ENCODE measurements around the gene FOXF1. TPM values are rescaled to one million over a fixed set of nuclear protein-coding genes. Genes with fewer than 3 reads are reported as not detected.

FOXF1 gene
- total RNA-seq, 6 experiments from 2014 or later: 0.58 to 1.6 (median 1.2) TPM

GRCh38 chr16:86500708-86501510 is 9.4 kb upstream of the FOXF1 start:
- intact Hi-C loops (cut with DNase I): no loop called here
- no peak for TF ChIP-seq POLR2A (IDR thresholded peaks at IDR 0.05)
- H3K27me3 ChIP-seq: peaks cover 0 to 39% of the 10 kb centered on the region in 2 donors
- WGBS (ENCODE audit: insufficient coverage, low coverage, low lambda C conversion rate, missing lambda C conversion rate): 3% methylated on average over 5 of the region's 13 CpGs
- DNase-seq (no peak), ATAC-seq (no peak)
- no peak overlapping the region for H3K4me3 ChIP-seq
- no peak overlapping the region for H3K27ac ChIP-seq
- H3K4me1 ChIP-seq: no peaks in the 10 kb centered on the region
- no peaks in the 10 kb centered on the region for H3K36me3 ChIP-seq
- H3K9me3 ChIP-seq: no peaks in the 10 kb centered on the region

- no peaks in the 10 kb centered on the region for H3K36me3 ChIP-seq
- intact Hi-C loops (cut with DNase I): no loop called here
Observed at GRCh38 chr16:86501989-86502855, 8.1 kb upstream of the FOXF1 start.

GRCh38 chr16:86502856-86503748 is 7.2 kb upstream of the FOXF1 start:
- no peak for DNase-seq
- 9% methylated on average over 22 of the region's 22 CpGs for WGBS (ENCODE audit: insufficient coverage, low coverage, low lambda C conversion rate, missing lambda C conversion rate)
- intact Hi-C loops (cut with DNase I): no loop called here
- Histone ChIP-seq H3K27ac (no peak overlapping the region), H3K4me1 (peaks cover 0 to under 1% (median 0%) of the 10 kb centered on the region in 4 donors), H3K27me3 (peaks cover 0 to 45% of the 10 kb centered on the region in 2 donors), H3K4me3 (no peak overlapping the region), H3K36me3 (no peaks in the 10 kb centered on the region), H3K9me3 (no peaks in the 10 kb centered on the region)
- no peak for ATAC-seq
- TF ChIP-seq POLR2A (IDR thresholded peaks at IDR 0.05) (no peak), CTCF (IDR thresholded peaks at IDR 0.05) (no peak)

More at GRCh38 chr16:86501989-86502855, 8.1 kb upstream of the FOXF1 start:
- no peak for DNase-seq
- Histone ChIP-seq H3K27me3 (peaks cover 0 to 38% of the 10 kb centered on the region in 2 donors), H3K9me3 (no peaks in the 10 kb centered on the region), H3K27ac (no peak overlapping the region), H3K4me3 (no peak overlapping the region), H3K4me1 (no peaks in the 10 kb centered on the region)
- TF ChIP-seq CTCF (IDR thresholded peaks at IDR 0.05) (no peak), POLR2A (IDR thresholded peaks at IDR 0.05) (no peak)
- no peak for ATAC-seq
- 15% methylated on average over 19 of the region's 19 CpGs for WGBS (ENCODE audit: insufficient coverage, low coverage, low lambda C conversion rate, missing lambda C conversion rate)

- Histone ChIP-seq H3K27me3 (peaks cover 0 to 45% of the 10 kb centered on the region in 2 donors), H3K4me3 (no peak overlapping the region), H3K4me1 (peaks cover 0 to 7% (median 0%) of the 10 kb centered on the region in 4 donors), H3K27ac (no peak overlapping the region), H3K36me3 (no peaks in the 10 kb centered on the region), H3K9me3 (no peaks in the 10 kb centered on the region)
- TF ChIP-seq CTCF (IDR thresholded peaks at IDR 0.05): no peak
- TF ChIP-seq POLR2A (IDR thresholded peaks at IDR 0.05): no peak
- 13% methylated on average over 5 of the region's 6 CpGs for WGBS (ENCODE audit: insufficient coverage, low coverage, low lambda C conversion rate, missing lambda C conversion rate)
- no peak for ATAC-seq
- DNase-seq: no peak
- intact Hi-C loops (cut with DNase I): no loop called here
Observed at GRCh38 chr16:86503830-86504229, 6.5 kb upstream of the FOXF1 start.

Data from right lobe of liver (tissue), 6 donors.